H1 (cell line): ENCODE data around the gene FGF14. TPM values are rescaled to one million over a fixed set of nuclear protein-coding genes. Genes with fewer than 3 reads are reported as not detected.

Experiments used
- CTCF ChIA-PET: fragments of 300-600 bp; sonication (Branson Sonifier 250); formaldehyde crosslinking; loops from one replicate; lab custom pipeline; 2021; ENCODE audit not compliant: partially characterized antibody; lab: Charles Lee
- POLR2A ChIA-PET: fragments of 300-600 bp; sonication (Branson Sonifier 250); formaldehyde crosslinking; loops from one replicate; lab custom pipeline; 2021; ENCODE audit warnings: inconsistent platforms; ENCODE audit not compliant: partially characterized antibody; lab: Charles Lee
- DNase-seq, 2 experiments: peaks; one replicate each; pipeline versions ENCODE4 v3.0.0 to v3.0.0-alpha.2; 2010 to 2022; ENCODE audit warnings: low spot score in 2 of 2, low read depth in 1 of 2, mixed read lengths in 1 of 2
- FAIRE-seq: peaks from 2 replicates; lab custom pipeline; 2011; peaks lifted over from hg19 to GRCh38; lab: Jason Lieb, UNC
- H2AFZ ChIP-seq: 2 replicates; pipeline ENCODE4 v1.8.1; 2012; ENCODE audit warnings: low read length, inconsistent platforms
- H2AK5ac ChIP-seq: 2 replicates; pipeline ENCODE4 v1.6.1; 2013; ENCODE audit warnings: low read depth, low read length
- H2BK120ac ChIP-seq: replicated peaks from 2 replicates; pipeline ENCODE3; 2013; ENCODE audit warnings: low read depth, low read length, inconsistent platforms
- H2BK12ac ChIP-seq: 2 replicates; pipeline ENCODE4 v1.6.1; 2013; ENCODE audit warnings: low read depth, low read length
- H2BK15ac ChIP-seq: 2 replicates; pipeline ENCODE4 v1.6.1; 2013; ENCODE audit warnings: low read length
- H2BK20ac ChIP-seq: 2 replicates; pipeline ENCODE4 v1.6.1; 2013; ENCODE audit warnings: low read length
- H2BK5ac ChIP-seq: 2 replicates; pipeline ENCODE4 v1.6.1; 2013; ENCODE audit warnings: low read depth, low read length
- H3K14ac ChIP-seq: 2 replicates; pipeline ENCODE4 v1.6.1; 2013; ENCODE audit warnings: inconsistent platforms; ENCODE audit not compliant: insufficient read length
- H3K18ac ChIP-seq: 2 replicates; pipeline ENCODE4 v1.6.1; 2013; ENCODE audit warnings: low read length; ENCODE audit errors: extremely low read depth
- H3K23ac ChIP-seq: 2 replicates; pipeline ENCODE4 v1.6.1; 2013; ENCODE audit warnings: inconsistent platforms; ENCODE audit not compliant: insufficient read length
- H3K23me2 ChIP-seq: 2 replicates; pipeline ENCODE4 v1.6.1; 2013; ENCODE audit warnings: low read depth, low read length
- H3K27ac ChIP-seq: 2 replicates; pipeline ENCODE4 v1.6.1; 2011; ENCODE audit warnings: low read depth, low read length, inconsistent platforms
- H3K27me3 ChIP-seq, 4 experiments: replicated peaks in 1 of 4; 1 replicate in 1 of 4; 2 replicates in 3 of 4; pipeline versions ENCODE4 v1.6.1 to v1.8.1; 2011 to 2013; ENCODE audit warnings: low read length in 3 of 4, mild to moderate bottlenecking in 3 of 4, inconsistent platforms in 2 of 4, mixed read lengths in 2 of 4, moderate library complexity in 1 of 4; ENCODE audit not compliant: control insufficient read depth in 3 of 4, insufficient read depth in 3 of 4; ENCODE audit errors: extremely low read depth in 1 of 4
- H3K36me3 ChIP-seq, 4 experiments: 2 replicates each; pipeline versions ENCODE4 v1.6.1 to v1.8.1; 2011 to 2013; ENCODE audit warnings: mild to moderate bottlenecking in 4 of 4, low read length in 3 of 4, moderate library complexity in 2 of 4, control low read depth in 1 of 4, inconsistent platforms in 1 of 4; ENCODE audit not compliant: insufficient read depth in 4 of 4, control insufficient read depth in 2 of 4
- H3K4ac ChIP-seq: replicated peaks from 2 replicates; pipeline ENCODE3; 2013; ENCODE audit warnings: low read length, low read depth, mixed read lengths, inconsistent platforms; ENCODE audit not compliant: insufficient read length
- H3K4me1 ChIP-seq, 4 experiments: replicated peaks in 1 of 4; 1 replicate in 1 of 4; 2 replicates in 3 of 4; pipeline versions ENCODE4 v1.6.1 to v1.8.1; 2011 to 2013; ENCODE audit warnings: low read length in 3 of 4, inconsistent platforms in 2 of 4, mixed read lengths in 1 of 4; ENCODE audit not compliant: insufficient read depth in 4 of 4, control insufficient read depth in 3 of 4
- H3K4me2 ChIP-seq, 2 experiments: 2 replicates each; pipeline versions ENCODE4 v1.6.1 to v1.8.1; 2011 to 2013; ENCODE audit warnings: low read depth in 2 of 2, low read length in 2 of 2, control low read depth in 1 of 2, inconsistent platforms in 1 of 2, mild to moderate bottlenecking in 1 of 2; ENCODE audit not compliant: insufficient read depth in 1 of 2
- H3K4me3 ChIP-seq, 4 experiments: fragments of 200-600, 300-600 bp in 1 of 4; sonication (generic), shearing (Covaris generic), sonication (Bioruptor Twin) in 1 of 4; 2 replicates each; pipeline versions ENCODE4 v1.5.1 to v1.8.1; 2011 to 2016; ENCODE audit warnings: low read length in 4 of 4, low read depth in 3 of 4, control low read depth in 2 of 4, inconsistent platforms in 2 of 4, mild to moderate bottlenecking in 2 of 4, mixed read lengths in 1 of 4, moderate library complexity in 1 of 4; ENCODE audit not compliant: insufficient read depth in 2 of 4; ENCODE audit errors: extremely low read depth in 1 of 4
- H3K56ac ChIP-seq: replicated peaks from 2 replicates; pipeline ENCODE3; 2013; ENCODE audit warnings: low read depth, mild to moderate bottlenecking, mixed read lengths, low read length, inconsistent platforms; ENCODE audit not compliant: insufficient read length
- H3K79me1 ChIP-seq: 2 replicates; pipeline ENCODE4 v1.6.1; 2013; ENCODE audit warnings: low read depth, low read length, control low read depth
- H3K79me2 ChIP-seq, 2 experiments: 2 replicates each; pipeline versions ENCODE4 v1.6.1 to v1.8.1; 2012 to 2013; ENCODE audit warnings: low read length in 2 of 2, mild to moderate bottlenecking in 2 of 2, inconsistent platforms in 1 of 2; ENCODE audit not compliant: insufficient read depth in 2 of 2, control insufficient read depth in 1 of 2
- H3K9ac ChIP-seq, 4 experiments: replicated peaks in 1 of 4; 1 replicate in 1 of 4; 2 replicates in 3 of 4; pipeline versions ENCODE4 v1.6.1 to v1.8.1; 2011 to 2013; ENCODE audit warnings: low read depth in 3 of 4, low read length in 3 of 4, control low read depth in 2 of 4, mild to moderate bottlenecking in 2 of 4, moderate library complexity in 2 of 4, inconsistent platforms in 1 of 4; ENCODE audit errors: extremely low read depth in 1 of 4
- H3K9me3 ChIP-seq, 2 experiments: 2 replicates each; pipeline versions ENCODE4 v1.6.1 to v1.8.1; 2012 to 2013; ENCODE audit warnings: mild to moderate bottlenecking in 2 of 2, moderate library complexity in 2 of 2, control low read depth in 1 of 2, inconsistent platforms in 1 of 2, low read depth in 1 of 2, low read length in 1 of 2, mixed read lengths in 1 of 2; ENCODE audit not compliant: insufficient read depth in 2 of 2
- H4K20me1 ChIP-seq, 2 experiments: replicated peaks in 1 of 2; 2 replicates each; pipeline versions ENCODE3 to v1.8.1; 2011 to 2013; ENCODE audit warnings: inconsistent platforms in 2 of 2, low read length in 2 of 2, mild to moderate bottlenecking in 1 of 2; ENCODE audit not compliant: insufficient read depth in 2 of 2, control insufficient read depth in 1 of 2
- H4K5ac ChIP-seq: 2 replicates; pipeline ENCODE4 v1.6.1; 2013; ENCODE audit warnings: low read length, low read depth, mixed read lengths, inconsistent platforms; ENCODE audit not compliant: insufficient read length
- H4K8ac ChIP-seq: 2 replicates; pipeline ENCODE4 v1.8.0; 2013; ENCODE audit warnings: mild to moderate bottlenecking, moderate library complexity, low read length, inconsistent platforms; ENCODE audit not compliant: insufficient read depth; ENCODE audit errors: extremely low read depth
- H4K91ac ChIP-seq: replicated peaks from 2 replicates; pipeline ENCODE3; 2013; ENCODE audit warnings: low read length, mixed read lengths, inconsistent platforms; ENCODE audit not compliant: insufficient read length
- CBX5 ChIP-seq: fragments of 300-800, 300-1000 bp; sonication (generic); IDR thresholded peaks from 2 replicates; pipeline ENCODE4 v1.7.1; 2016; ENCODE audit warnings: antibody characterized with exemption, low read length, low read depth
- CEBPB ChIP-seq: IDR thresholded peaks from 2 replicates; pipeline ENCODE4 v1.6.1; 2012; ENCODE audit warnings: low read depth, low read length
- GTF2F1 ChIP-seq: IDR thresholded peaks from 2 replicates; pipeline ENCODE4 v1.6.1; 2012; ENCODE audit warnings: low read depth, low read length, improper control_type of control experiment, borderline replicate concordance
- SP4 ChIP-seq: IDR thresholded peaks from 2 replicates; pipeline ENCODE4 v1.6.1; 2012; ENCODE audit warnings: low read length, inconsistent platforms
- TCF12 ChIP-seq: IDR thresholded peaks from 2 replicates; pipeline ENCODE4 v1.6.1; 2011; ENCODE audit warnings: low read depth, mild to moderate bottlenecking, low read length
- WGBS, 2 experiments: shearing (Covaris generic) in 1 of 2; methylation state at CpG; one replicate each; pipeline versions ENCODE4 v1.1.6 to v1.1.7; 2013 to 2015; ENCODE audit warnings: low lambda C conversion rate in 2 of 2, mixed read lengths in 2 of 2, inconsistent platforms in 1 of 2, low coverage in 1 of 2, missing lambda C conversion rate in 1 of 2; ENCODE audit not compliant: insufficient replicate concordance in 2 of 2, insufficient coverage in 1 of 2, insufficient read length in 1 of 2; ENCODE audit errors: extremely low coverage in 1 of 2, missing lambda C conversion rate in 1 of 2; 5-methylcytosine and 5-hydroxymethylcytosine counted together
- polyA plus RNA-seq, 7 experiments: library from polyadenylated mRNA; depleted of rRNA in 3 of 7; stranded (reverse) in 5 of 7; unstranded in 2 of 7; fragments of >200 nt in 5 of 7; fragments of 200-250 nt in 2 of 7; gene quantifications; 1 replicate in 5 of 7; 2 replicates in 1 of 7; 4 replicates in 1 of 7; pipeline versions ENCODE4 v1.2.1 to v1.2.3, GENCODE V29; 2011 to 2013; ENCODE audit warnings: missing spikeins in 2 of 7, mixed read lengths in 2 of 7
- total RNA-seq: library from RNA; stranded (reverse); fragmentation: NEBNext Ultra II Directional; extraction: Animal tissue kit (Norgen Biotek cat#: 25700); gene quantifications from 2 replicates; pipeline ENCODE4 v1.2.1, GENCODE V29; 2021

The FGF14 gene
- total and polyA plus RNA-seq, 2 of the 8 experiments (the other 6 are each of a cell fraction or from before 2014, with no cell fraction given): 0.05 to 0.58 TPM

DNA sequence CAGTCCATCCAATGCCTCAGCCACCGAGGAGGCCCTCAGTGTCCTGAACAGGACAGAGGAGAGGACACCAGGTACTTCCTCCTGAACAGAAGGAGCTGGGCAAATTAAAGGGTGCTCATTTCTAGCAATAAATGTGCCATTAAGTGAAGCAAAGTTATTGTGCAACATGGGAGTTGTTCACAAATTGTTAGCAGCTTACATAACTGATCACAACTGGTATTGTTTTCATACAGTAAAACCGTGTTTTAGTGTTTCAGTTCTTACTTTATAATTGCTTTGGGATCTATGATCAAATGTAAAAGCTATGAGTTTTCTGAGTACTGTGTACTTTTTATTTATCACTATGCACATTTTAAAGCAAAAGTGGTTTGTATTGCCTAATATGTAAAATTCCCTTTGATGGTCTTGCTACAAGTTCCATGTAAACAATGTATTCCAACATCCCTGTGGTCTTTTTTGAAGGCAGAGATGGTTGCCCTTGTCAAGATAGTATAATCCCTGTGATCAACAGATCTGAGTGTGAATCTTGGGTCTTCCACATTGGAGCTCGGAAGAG is 263.1 kb downstream of the FGF14 start:
- FAIRE-seq (no peak), DNase-seq (no peak)
- Histone ChIP-seq H3K14ac (no peak overlapping the region), H3K23ac (no peak overlapping the region), H3K23me2 (no peaks in the 10 kb centered on the region), H2BK20ac (no peak overlapping the region), H3K4me1 (no peaks in the 10 kb centered on the region), H2BK120ac (no peak overlapping the region), H3K36me3 (no peaks in the 10 kb centered on the region), H3K56ac (no peak overlapping the region), H3K9me3 (no peaks in the 10 kb centered on the region), H4K20me1 (no peaks in the 10 kb centered on the region), H3K9ac (no peak overlapping the region), H4K8ac (no peak overlapping the region), H3K79me1 (no peaks in the 10 kb centered on the region), H4K5ac (no peak overlapping the region), H3K4me2 (no peak overlapping the region), H2BK15ac (no peak overlapping the region), H2BK12ac (no peak overlapping the region), H4K91ac (no peak overlapping the region), H2AK5ac (no peak overlapping the region), H3K18ac (no peak overlapping the region), H3K4me3 (no peak overlapping the region), H3K79me2 (no peaks in the 10 kb centered on the region), H2AFZ (no peak overlapping the region), H3K27ac (no peak overlapping the region), H3K4ac (no peak overlapping the region), H2BK5ac (no peak overlapping the region), H3K27me3 (no peaks in the 10 kb centered on the region)
- ChIA-PET CTCF (interaction anchor here (0.7 to 1.4 kb wide), 3 partner anchors 19 to 209 kb away, joined by 3 to 5 read pairs (median 4); no protein-coding TSS in a partner anchor), POLR2A (no interaction called here)
- WGBS, 2 experiments: 81% methylated on average over 3 of the region's 3 CpGs; no CpG with 5 or more reads in 1 of the 2 experiments
- no peak for TF ChIP-seq CEBPB
- no peak for TF ChIP-seq CBX5
- TF ChIP-seq GTF2F1: no peak
- no peak for TF ChIP-seq TCF12
- TF ChIP-seq SP4: no peak
